SU-DHL-6 (cell line): ENCODE results near the gene B3GNT3.

Experiments used
- H2AFZ ChIP-seq: fragments of 200-600 bp; sonication (generic); 2 replicates; pipeline ENCODE4 v1.6.1; 2014; ENCODE audit warnings: low read depth, mild to moderate bottlenecking, moderate library complexity, mixed read lengths, antibody characterized with exemption, low read length; ENCODE audit not compliant: severe bottlenecking
- H3F3A ChIP-seq: fragments of 200-600 bp; shearing (Covaris generic); 2 replicates; pipeline ENCODE4 v1.6.0; 2016; ENCODE audit warnings: antibody characterized with exemption, mild to moderate bottlenecking; ENCODE audit not compliant: insufficient read depth
- H3K27ac ChIP-seq: fragments of 200-600 bp; sonication (generic); 2 replicates; pipeline ENCODE4 v1.5.1; 2016; ENCODE audit warnings: low read depth, mild to moderate bottlenecking, low read length, moderate library complexity, mixed read lengths
- H3K27me3 ChIP-seq: fragments of 200-600 bp; sonication (generic), shearing (Covaris generic); 2 replicates; pipeline ENCODE4 v1.6.0; 2014; ENCODE audit warnings: mild to moderate bottlenecking, low read length
- H3K36me3 ChIP-seq: fragments of 200-600 bp; sonication (generic); 2 replicates; pipeline ENCODE4 v1.6.1; 2014; ENCODE audit warnings: mild to moderate bottlenecking, low read length, mixed read lengths
- H3K4me2 ChIP-seq: fragments of 300-600, 200-600 bp; shearing (Covaris generic), sonication (generic); 2 replicates; pipeline ENCODE4 v1.6.0; 2014; ENCODE audit warnings: low read length, low read depth, mild to moderate bottlenecking; ENCODE audit not compliant: poor library complexity, severe bottlenecking
- H3K4me3 ChIP-seq: fragments of 200-600 bp; sonication (generic); 2 replicates; pipeline ENCODE4 v1.5.1; 2014; ENCODE audit warnings: antibody characterized with exemption, low read length, mild to moderate bottlenecking, mixed read lengths; ENCODE audit not compliant: insufficient read depth, poor library complexity, severe bottlenecking
- H3K79me2 ChIP-seq: fragments of 200-600 bp; sonication (generic); 2 replicates; pipeline ENCODE4 v1.6.1; 2014; ENCODE audit warnings: mild to moderate bottlenecking, low read length, moderate library complexity; ENCODE audit not compliant: insufficient read depth
- H3K9ac ChIP-seq: fragments of 200-600 bp; sonication (generic); 2 replicates; pipeline ENCODE4 v1.7.0; 2014; ENCODE audit warnings: mild to moderate bottlenecking, low read length
- H3K9me2 ChIP-seq: fragments of 200-600 bp; sonication (generic); replicated peaks from 2 replicates; pipeline ENCODE4 v1.6.1; 2014; ENCODE audit warnings: low read length; ENCODE audit not compliant: insufficient read depth
- H3K9me3 ChIP-seq: fragments of 200-600 bp; sonication (generic); 2 replicates; pipeline ENCODE4 v1.6.1; 2014; ENCODE audit warnings: low read length, mixed read lengths; ENCODE audit not compliant: insufficient read depth
- H4K20me1 ChIP-seq: fragments of 200-600 bp; sonication (generic); 2 replicates; pipeline ENCODE4 v1.6.1; 2014; ENCODE audit warnings: low read depth, mild to moderate bottlenecking, antibody characterized with exemption, low read length, moderate library complexity, mixed read lengths
- CTCF ChIP-seq: fragments of 200-600 bp; sonication (generic); IDR thresholded peaks from one replicate; pipeline ENCODE4 v1.5.1; 2017; ENCODE audit warnings: antibody characterized with exemption, mild to moderate bottlenecking, low read length, moderate library complexity; ENCODE audit not compliant: insufficient read depth, poor library complexity, severe bottlenecking
- EZH2phosphoT487 ChIP-seq: fragments of 200-600 bp; sonication (generic), shearing (Covaris generic); conservative IDR thresholded peaks from 2 replicates; pipeline ENCODE4 v1.6.1; 2018; ENCODE audit warnings: mild to moderate bottlenecking, antibody characterized with exemption, low read length, moderate library complexity, mixed read lengths

B3GNT3 gene

GRCh38 chr19:17806945-17807344 is 12.0 kb downstream of the B3GNT3 start:
- H4K20me1 ChIP-seq = no peaks in the 10 kb centered on the region
- H3K36me3 ChIP-seq = no peaks in the 10 kb centered on the region
- no peaks in the 10 kb centered on the region for H3K27me3 ChIP-seq
- no peak overlapping the region for H3K4me3 ChIP-seq
- H3K27ac ChIP-seq = no peak overlapping the region
- no peak overlapping the region for H2AFZ ChIP-seq
- no peak overlapping the region for H3K9ac ChIP-seq
- H3K9me2 ChIP-seq = no peaks in the 10 kb centered on the region
- H3K9me3 ChIP-seq = no peaks in the 10 kb centered on the region
- H3F3A ChIP-seq = no peaks in the 10 kb centered on the region
- no peak overlapping the region for H3K4me2 ChIP-seq
- no peak for TF ChIP-seq CTCF
- no peak for TF ChIP-seq EZH2phosphoT487
- H3K79me2 ChIP-seq = no peaks in the 10 kb centered on the region

GRCh38 chr19:17807731-17808316 is 12.9 kb downstream of the B3GNT3 start:
- TF ChIP-seq CTCF (no peak), EZH2phosphoT487 (no peak)
- Histone ChIP-seq H3K9me3 (no peaks in the 10 kb centered on the region), H3K36me3 (no peaks in the 10 kb centered on the region), H3K9me2 (no peaks in the 10 kb centered on the region), H4K20me1 (no peaks in the 10 kb centered on the region), H3K27me3 (no peaks in the 10 kb centered on the region), H2AFZ (no peak overlapping the region), H3K4me3 (no peak overlapping the region), H3K9ac (no peak overlapping the region), H3K27ac (no peak overlapping the region), H3K4me2 (no peak overlapping the region), H3F3A (no peaks in the 10 kb centered on the region), H3K79me2 (no peaks in the 10 kb centered on the region)

- Histone ChIP-seq H3K4me2 (no peak overlapping the region), H4K20me1 (no peaks in the 10 kb centered on the region), H3K9me2 (no peaks in the 10 kb centered on the region), H3K9ac (no peak overlapping the region), H3F3A (no peaks in the 10 kb centered on the region), H3K36me3 (no peaks in the 10 kb centered on the region), H3K9me3 (no peaks in the 10 kb centered on the region), H2AFZ (no peak overlapping the region), H3K79me2 (no peaks in the 10 kb centered on the region), H3K4me3 (no peak overlapping the region), H3K27me3 (no peaks in the 10 kb centered on the region), H3K27ac (no peak overlapping the region)
- no peak for TF ChIP-seq EZH2phosphoT487
These were observed 16.2 kb downstream of the B3GNT3 start for GRCh38 chr19:17811103-17811502.

- H3K27ac ChIP-seq = no peak overlapping the region
- H3K9me3 ChIP-seq = no peaks in the 10 kb centered on the region
- no peaks in the 10 kb centered on the region for H3K36me3 ChIP-seq
- no peaks in the 10 kb centered on the region for H3F3A ChIP-seq
- H3K79me2 ChIP-seq = no peaks in the 10 kb centered on the region
- no peaks in the 10 kb centered on the region for H3K9me2 ChIP-seq
- no peaks in the 10 kb centered on the region for H4K20me1 ChIP-seq
- H2AFZ ChIP-seq = no peak overlapping the region
- H3K27me3 ChIP-seq = no peaks in the 10 kb centered on the region
- H3K4me2 ChIP-seq = no peak overlapping the region
- TF ChIP-seq CTCF (no peak), EZH2phosphoT487 (no peak)
- H3K4me3 ChIP-seq = no peak overlapping the region
- H3K9ac ChIP-seq = no peak overlapping the region
These were observed 16.7 kb downstream of the B3GNT3 start for GRCh38 chr19:17811681-17812080.
